Stimulated activated CD8-positive, alpha-beta memory T cell treated with anti-CD3 and anti-CD28 coated beads, Interleukin-7, amount 100 ng/mL, for 48 hours (primary cell): ENCODE data around the gene ADISSP.

Source experiments
- DNase-seq, 2 donors: peaks; one replicate each; pipeline ENCODE4 v3.0.0-alpha.2; 2020; ENCODE audit warnings: low read depth in 1 of 2; ENCODE audit errors: extremely low read depth in 1 of 2

Gene ADISSP

DNA sequence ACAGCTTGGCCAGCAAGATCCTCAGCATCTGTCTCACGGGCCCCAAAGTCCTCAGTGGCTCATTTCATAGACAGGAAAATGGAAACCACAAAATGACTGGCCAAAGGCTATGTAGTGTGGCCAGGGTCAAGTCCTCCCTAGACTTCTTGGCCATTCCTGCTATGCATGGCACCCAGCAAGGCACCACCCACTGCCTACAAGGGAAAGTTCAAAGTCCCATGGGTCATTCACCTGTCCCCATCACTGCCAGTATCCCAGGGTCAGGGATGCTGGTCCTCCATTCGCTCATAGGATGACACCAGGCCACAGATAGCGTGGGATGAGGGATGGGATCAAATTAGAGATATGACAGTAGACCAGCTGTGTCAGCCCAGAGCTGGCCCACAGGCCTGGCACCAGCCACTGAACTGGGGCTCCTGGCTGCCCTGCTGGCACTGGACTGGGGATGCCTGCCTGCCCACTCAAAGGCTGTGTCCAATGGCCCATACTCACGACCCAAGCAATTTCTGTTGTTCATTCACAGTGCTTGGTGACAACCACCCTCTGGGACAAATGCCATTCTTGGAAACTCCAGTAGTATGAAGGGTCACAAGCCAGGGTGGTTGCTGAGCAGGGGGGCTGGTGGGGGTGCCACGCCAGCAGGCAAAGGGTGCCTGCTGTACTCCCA, 11.6 kb downstream of the ADISSP start:
- DNase-seq = no peak

DNA sequence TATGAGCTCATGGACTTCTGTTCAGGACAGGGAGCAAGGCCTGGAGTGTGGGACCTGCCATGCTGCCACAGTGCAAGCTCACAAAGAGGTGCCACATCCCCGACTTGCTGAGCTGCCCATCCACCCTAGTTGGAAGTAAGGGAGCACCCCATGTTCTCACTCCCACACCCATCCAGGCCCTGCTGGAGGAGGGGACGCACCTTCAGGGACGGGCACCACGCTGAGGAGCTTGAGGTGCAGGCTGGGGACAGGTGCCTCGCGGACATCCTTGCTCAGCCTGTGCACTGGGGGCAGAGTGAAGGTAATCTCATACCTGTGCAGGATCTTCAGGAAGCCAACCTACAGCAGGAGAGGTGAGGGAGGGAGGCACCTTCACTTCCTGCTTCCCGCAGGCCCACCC, 12.3 kb downstream of the ADISSP start:
- DNase-seq = no peak

DNA sequence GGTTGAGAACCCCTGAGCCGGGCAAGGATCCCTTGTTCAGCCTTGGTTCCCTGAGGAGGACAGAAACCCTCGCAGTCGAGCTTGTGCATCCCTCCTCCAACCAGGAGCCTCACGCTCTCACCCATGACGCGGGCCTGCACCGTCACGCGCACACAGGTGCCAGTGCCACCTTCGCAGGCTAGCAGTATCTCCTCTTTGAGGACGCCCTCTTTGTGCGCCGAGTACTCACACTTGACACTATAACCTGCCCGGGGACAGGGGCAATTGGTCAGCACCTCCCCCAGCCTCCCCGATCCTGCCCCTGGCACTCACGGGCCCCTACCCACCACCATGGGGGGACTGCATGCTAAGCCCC, 13.3 kb downstream of the ADISSP start:
- no peak for DNase-seq

DNA sequence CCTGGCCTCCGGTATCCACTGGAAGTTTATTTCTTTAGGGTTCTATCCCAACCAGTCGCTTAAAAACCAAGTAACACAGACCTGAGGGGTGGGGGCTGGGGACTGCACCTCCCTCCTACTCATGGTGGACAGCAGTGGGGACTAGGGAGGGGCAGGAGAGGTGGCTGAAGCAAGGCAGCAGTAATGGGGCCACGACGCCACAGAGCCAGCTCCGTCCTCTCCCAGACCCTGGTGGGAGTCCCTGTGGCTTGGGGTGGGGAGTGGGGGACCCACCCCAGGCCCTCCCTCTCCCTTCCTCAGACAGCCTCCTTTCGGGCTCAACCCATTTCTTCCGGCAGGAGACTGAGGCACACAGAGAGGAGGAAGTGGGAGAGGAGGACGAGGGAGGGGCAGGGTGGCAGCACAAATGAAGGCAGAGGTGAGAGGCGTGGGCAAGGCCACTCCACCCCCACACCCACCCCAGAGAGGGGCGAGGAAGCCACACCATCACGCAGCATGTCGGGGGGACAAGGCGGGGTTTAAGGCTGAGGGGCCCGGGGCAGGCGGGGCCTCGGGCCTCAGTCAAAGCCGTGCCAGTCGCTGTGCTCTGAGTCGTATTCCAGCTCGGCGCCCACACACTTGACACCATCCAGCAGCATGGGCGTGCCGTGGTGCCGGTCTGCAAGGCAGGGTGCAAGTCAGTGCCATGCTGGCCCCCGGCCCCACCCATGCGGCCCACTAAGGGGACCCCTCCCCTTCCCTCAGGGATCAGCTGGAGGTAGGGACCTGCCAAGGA, 13.9 kb downstream of the ADISSP start:
- no peak for DNase-seq

DNA sequence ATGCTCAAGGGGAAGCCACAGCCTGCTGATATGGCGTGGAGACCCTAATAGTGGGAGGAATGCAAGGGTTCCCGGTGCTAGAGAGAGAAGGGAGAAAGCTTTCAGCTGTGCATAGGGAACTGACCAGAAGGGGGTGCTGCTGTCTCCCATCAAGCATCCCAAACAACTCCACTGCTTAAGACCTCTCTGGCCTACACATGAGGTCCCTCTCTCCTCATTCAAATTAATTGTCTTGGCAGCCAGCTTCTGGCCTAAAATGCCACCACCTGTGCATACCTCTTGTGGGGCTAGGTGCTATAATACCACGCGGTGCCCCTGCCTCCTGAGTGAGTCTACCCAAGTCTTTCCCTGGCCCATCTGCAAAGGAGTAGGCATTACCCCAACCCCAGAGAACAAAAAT, 14.5 kb downstream of the ADISSP start:
- peak in 1 of 2 donors; percentile 23 for DNase-seq

DNA sequence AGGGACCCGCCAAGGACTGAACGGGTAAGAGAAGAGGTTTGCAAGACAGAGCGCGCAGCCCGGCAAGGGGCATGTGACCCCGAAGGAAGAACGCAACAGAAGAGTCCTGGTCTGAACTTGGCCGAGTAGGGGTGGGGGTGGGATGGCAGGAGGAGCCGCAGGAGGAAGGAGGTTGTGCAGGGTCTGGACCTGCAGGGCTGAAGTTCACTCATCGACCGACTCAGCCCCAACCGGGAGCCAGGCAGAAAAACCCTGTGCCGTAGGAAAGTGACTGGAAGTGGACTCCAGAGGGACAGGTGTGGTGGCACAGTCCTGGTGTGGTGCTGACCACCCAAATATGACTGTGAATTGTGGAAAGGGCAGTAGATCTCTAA, 15.2 kb downstream of the ADISSP start:
- DNase-seq = no peak

DNA sequence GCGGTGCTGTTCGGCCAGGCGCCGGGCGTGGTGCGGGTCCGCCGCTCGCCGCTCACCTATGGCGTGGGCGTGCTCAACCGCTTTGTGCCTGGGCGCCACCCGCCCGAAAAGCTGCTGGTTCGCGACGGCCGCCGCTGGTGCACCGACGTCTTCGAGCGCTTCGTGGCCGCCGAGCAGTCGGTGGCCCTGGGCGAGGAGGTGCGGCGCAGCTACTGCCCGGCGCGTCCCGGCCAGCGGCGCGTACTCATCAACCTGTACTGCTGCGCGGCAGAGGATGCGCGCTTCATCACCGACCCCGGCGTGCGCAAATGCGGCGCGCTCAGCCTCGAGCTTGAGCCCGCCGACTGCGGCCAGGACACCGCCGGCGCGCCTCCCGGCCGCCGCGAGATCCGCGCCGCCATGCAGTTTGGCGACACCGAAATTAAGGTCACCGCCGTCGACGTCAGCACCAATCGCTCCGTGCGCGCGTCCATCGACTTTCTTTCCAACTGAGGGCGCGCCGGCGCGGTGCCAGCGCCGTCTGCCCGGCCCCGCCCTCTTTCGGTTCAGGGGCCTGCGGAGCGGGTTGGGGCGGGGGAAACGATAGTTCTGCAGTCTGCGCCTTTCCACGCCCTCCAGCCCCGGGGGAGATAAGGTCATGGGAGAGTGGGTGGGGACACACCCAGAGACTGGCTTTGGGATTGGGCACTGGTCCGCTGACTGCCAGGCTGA, 15.7 kb downstream of the ADISSP start:
- peak; percentile 19 to 45 for DNase-seq

DNA sequence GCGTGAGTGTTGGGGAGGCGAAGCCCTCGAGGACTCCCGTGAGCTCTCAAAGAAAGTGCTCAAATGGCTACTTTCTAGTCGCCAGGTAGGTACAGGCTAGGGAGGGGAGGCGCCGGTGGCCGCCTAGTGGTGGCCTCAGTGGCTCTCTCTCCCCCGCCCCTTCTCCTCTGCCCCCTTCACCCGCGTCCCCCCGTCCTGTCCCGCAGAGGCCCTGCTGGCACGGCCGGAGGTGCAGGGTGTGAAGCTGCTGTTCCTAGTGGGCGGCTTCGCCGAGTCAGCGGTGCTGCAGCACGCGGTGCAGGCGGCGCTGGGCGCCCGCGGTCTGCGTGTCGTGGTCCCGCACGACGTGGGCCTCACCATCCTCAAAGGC, 16.3 kb downstream of the ADISSP start:
- DNase-seq = no peak

DNA sequence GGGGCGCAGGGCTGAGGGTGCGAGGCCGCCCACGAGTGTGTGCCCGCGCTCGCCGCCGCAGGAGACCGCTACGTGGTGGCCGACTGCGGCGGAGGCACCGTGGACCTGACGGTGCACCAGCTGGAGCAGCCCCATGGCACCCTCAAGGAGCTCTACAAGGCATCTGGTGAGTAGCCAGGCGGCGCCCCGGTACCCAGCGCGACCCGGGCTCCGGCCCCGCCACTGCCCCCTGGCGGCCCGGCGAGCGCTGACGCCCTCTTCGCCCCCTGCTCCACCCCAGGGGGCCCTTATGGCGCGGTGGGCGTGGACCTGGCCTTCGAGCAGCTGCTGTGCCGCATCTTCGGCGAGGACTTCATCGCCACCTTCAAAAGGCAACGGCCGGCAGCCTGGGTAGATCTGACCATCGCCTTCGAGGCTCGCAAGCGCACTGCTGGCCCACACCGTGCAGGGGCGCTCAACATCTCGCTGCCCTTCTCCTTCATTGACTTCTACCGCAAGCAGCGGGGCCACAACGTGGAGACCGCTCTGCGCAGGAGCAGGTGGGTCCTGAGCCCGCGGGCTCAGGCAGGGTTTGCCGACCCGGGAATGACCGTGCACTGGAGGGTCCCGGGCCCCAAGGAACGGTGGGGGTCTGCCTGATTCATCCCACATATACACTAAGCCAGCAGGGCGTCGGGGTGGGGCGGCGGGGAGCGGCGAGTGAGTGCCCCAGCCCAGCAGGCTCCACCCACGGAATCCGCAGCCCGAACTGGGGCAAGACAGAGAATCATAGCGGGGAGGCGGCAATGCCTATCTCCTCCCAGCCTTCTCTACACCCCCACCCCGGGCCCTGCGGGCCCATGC, 17.6 kb downstream of the ADISSP start:
- peak; percentile 7 to 16 for DNase-seq

DNA sequence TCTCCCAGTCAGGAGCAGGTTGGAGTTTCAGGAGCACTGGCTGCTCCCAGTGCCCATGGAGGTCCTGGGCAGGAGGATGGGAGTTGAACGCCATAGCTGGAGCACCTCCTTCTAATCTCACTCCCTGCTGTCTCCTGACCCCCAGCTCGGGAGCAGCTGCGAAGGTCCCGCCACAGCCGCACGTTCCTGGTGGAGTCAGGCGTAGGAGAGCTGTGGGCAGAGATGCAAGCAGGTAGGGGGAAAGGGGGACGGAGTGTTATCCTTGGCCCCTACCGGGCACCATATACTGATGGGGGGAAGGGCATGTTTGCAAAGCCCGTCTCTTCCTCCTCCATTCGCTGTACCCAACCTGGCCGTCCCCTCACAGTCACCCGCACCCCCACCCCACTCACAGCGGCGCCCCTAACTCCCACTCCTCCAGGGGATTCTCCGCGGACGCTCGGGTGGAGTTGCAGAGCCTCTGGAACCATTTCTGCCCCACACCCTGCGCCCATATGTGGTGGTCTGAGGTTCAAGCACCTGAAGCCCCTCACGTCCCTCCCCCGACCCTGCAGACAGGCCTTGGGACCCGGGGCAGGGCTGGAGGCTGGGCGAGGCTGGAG, 18.4 kb downstream of the ADISSP start:
- no peak for DNase-seq

DNA sequence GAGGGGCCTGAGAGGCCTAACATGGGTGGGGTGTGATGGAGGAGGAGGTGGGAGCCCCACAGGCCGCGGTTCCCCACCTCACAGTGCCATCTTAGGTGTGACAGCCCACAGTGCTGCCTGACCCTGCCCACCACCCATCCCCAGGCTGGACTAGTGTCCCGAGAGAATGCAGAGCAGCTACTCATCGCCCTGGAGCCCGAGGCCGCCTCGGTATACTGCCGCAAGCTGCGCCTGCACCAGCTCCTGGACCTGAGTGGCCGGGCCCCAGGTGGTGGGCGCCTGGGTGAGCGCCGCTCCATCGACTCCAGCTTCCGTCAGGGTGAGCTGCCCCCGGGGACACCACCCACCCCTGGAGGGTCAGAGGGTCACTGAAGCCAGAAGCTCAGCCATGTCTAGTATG, 19.5 kb downstream of the ADISSP start:
- DNase-seq = no peak

DNA sequence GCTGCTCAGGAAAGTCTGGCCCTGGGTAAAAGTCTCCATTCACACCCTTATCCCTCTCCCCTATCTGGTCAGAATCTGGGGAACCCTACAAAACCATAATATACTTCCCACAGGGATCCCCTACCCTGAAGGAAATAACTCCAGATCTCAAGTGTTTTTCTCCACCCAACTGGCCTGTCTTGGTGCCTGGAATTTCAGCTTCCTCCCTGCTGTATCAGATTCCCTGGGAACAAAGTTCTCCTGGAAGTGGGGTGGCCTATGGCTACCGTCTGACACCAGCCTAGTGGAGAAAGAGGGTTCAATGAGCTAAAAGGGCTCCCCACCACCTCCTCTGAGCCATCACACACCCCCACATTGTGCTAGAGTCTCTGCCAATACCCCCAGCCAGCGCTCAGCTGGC, 20.1 kb downstream of the ADISSP start:
- no peak for DNase-seq

DNA sequence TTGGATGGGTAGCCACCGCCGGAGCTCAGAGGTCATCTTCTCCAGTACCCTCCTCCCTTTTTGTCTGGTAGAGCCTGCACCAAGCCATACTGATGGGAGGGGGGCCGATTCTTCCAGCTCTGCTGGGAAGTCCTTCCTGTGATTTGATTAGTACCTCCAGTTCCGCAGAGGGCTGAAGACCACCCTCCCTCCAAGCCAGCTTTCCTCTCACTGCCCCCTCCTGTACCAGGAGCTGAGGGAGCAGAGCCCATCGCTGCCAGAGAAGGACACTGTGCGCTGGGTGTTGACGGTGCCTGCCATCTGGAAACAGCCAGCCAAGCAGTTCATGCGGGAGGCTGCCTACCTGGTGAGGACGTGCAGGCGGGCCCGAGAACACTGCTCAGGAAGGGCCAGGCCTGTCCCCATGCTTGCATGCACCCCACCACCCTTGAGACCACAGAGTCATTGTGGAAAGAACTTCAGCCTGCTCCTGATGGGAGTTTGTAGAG, 21.8 kb downstream of the ADISSP start:
- DNase-seq = no peak

DNA sequence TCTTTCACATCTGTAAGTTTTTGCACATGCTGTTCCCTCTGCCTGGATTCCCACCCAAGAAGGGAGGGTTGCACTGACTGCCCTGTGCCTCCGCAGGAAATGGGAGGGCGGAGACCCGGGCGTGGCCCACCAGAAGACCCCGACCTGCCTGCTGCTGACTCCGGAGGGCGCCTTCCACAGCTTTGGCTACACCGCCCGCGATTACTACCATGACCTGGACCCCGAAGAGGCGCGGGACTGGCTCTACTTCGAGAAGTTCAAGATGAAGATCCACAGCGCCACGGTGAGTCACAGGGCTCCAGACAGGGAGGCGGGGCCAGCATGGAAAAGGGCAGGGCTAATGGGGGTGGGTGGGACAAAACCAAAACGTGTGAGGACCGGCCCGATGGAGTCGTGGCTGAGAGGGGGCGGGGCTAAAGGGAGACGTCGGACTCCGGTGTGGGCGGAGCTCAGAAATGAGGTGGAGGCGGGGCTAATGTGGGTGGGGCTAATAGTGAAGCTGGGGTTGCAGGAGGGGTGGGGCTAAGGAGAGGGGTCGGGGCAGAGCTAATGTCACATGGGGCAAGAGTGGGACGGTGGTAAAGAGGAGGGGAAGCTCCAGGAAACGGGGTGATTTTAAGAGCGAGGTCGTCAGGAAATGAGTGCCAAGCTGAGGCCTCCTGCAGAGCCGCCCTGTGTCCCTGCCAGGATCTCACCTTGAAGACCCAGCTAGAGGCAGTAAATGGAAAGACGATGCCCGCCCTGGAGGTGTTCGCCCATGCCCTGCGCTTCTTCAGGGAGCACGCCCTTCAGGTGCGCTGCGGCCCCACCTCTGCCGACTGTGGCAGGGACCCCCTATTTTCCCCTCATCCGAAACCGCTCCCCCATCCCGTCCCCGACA, 22.5 kb downstream of the ADISSP start:
- DNase-seq = peak; percentile 35 to 58

DNA sequence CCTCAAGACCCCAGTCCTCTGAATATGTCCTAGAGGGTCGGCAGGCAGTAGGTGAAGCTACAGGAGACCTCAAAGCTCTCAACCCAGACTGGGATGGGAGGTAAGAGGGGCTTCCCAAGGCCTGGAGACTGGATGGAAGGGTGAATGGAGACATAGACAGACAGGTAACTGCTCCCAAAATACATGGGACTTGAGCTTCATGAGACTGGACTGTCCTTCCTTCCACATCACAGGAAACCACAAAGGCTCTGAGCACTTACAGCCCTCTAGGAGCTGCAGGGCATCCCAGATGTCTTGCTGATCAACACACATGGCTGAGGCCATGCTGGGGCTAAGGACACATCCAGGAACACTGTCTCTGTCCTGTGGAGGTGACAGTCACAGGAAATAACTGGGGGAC, 23.5 kb downstream of the ADISSP start:
- DNase-seq = no peak

DNA sequence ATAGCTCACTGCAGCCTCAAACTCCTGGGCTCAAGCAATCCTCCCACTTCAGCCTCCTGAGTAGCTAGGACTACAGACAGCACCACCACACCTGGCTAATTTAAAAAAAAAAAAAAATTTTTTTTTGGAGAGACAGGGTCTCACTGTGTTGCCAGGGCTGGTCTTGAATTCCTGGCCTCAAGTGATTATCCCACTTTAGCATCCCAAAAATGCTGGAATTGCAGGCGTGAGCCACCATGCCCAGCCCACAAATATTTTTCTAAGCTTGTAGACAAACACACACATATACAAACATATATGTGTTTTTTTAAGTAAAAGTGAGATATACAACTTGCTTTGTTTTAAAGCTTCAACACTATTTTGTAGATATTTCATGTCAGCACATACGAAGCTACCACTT, 24.3 kb downstream of the ADISSP start:
- DNase-seq = no peak

DNA sequence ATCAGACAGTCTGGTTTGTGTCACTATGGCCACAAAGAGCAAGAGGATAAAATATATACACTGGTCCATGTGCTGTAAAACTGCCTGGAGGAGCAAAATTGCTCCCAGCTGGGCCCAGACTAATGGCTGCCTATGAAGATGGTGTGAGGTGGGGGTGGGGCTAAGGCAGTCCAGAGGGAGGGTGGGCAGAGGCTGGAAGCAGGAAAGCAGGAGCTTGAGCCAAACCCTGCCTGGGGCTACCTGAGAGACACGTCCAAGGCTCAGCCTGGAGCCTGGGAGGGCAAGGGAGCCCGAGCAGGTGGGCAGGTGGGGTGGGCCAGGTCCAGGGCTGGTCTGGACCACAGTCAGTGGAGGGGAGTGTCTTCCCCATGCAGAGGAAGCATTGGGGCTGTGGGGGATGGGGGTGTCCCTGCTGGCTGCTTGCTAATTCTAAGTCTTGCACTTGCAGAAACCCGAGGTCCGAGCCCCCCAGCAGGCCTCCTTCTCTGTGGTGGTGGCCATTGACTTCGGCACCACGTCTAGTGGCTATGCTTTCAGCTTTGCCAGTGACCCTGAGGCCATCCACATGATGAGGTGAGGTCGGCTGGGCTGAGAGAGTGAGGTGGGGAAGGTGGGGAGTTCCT, 25.6 kb downstream of the ADISSP start:
- DNase-seq = no peak

DNA sequence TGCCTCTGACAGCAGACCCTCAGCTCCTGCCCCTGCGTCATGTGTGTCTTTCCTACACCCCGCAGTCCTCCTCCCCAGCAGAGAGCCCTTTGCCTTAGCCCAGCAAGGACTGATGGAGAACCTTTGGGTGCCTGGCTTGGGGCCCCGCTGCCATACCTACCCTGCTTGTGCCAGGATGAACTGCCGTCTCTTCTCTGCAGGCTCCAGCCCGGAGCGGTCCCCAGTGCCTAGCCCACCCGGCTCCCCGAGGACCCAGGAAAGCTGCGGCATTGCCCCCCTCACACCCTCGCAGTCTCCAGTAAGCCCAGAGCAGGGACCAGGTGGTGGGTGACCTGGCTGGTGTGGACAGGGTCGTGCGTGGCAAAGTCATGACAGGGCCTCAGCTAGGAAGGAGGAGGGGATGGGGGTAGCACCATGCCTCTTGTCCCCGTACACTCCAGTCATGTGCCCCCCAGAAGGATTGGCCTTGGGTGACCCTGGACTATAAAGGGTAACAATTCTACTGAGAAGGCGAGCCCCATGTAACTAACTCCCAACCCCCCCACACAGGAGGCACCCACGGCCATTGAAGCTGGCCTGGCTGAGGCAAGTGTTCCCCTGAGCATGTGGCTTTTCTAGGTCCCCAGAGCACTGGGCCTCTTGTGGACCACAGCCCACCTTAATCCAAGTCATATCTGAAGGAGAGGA, 26.8 kb downstream of the ADISSP start:
- DNase-seq = no peak
